ENCODE data around the gene CORO2A.

The CORO2A gene

DNA sequence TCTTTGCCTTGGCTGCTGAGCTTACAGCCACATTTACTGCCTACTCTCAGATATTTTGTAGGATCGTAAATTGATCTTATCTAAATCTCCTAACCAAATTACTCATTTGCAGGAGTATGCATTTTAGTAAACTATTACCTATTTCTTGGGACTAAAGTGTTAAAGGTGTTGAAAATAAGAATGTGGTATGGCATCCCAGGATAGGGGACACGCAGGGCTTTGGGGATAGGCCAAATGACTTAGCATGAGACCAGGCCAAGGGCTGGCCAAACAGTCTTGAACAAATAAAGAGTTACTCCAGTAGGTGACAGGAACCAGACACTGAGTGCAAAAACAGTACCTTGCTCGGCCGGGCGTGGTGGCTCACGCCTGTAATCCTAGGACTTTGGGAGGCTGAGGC is 37.9 kb upstream of the CORO2A start:
- no peaks in the 10 kb centered on the region for H3K9me3 ChIP-seq (ENCODE audit: control insufficient read depth, insufficient read depth, low read length)
- H3K4me3 ChIP-seq (ENCODE audit: low read depth, low read length): no peak overlapping the region
- H3K27me3 ChIP-seq (ENCODE audit: control insufficient read depth, insufficient read depth, low read length): no peaks in the 10 kb centered on the region
- no peak overlapping the region for H3K27ac ChIP-seq (ENCODE audit: low read depth, low read length)
- H3K36me3 ChIP-seq (ENCODE audit: control insufficient read depth, insufficient read depth, low read length): peaks cover 44% of the 10 kb centered on the region
- H3K4me1 ChIP-seq (ENCODE audit: control insufficient read depth, insufficient read depth, low read length): no peaks in the 10 kb centered on the region
- no peak overlapping the region for H3K9ac ChIP-seq (ENCODE audit: low read depth, low read length)

DNA sequence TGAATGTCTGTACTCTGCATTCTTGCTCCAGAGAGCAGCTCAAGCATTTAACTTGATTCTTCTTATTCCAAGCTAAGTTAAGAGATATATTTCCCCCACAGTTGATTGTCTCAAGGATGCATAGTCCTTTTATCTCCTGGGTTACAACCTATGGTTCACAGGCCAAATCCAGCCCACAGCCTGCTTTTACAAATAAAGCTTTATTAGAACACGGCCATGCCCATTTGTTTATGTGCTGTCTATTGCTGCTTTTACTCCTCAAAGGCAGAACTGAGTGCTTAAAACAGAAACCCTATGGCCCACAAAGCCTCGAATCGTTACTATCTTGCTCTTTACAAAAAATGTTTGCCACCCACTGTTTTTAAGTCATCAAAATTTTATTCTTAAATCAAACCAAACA is 37.2 kb upstream of the CORO2A start:
- H3K27ac ChIP-seq (ENCODE audit: low read depth, low read length): no peak overlapping the region
- H3K9me3 ChIP-seq (ENCODE audit: control insufficient read depth, insufficient read depth, low read length): no peaks in the 10 kb centered on the region
- H3K4me1 ChIP-seq (ENCODE audit: control insufficient read depth, insufficient read depth, low read length): no peaks in the 10 kb centered on the region
- no peak overlapping the region for H3K4me3 ChIP-seq (ENCODE audit: low read depth, low read length)
- peaks cover 46% of the 10 kb centered on the region for H3K36me3 ChIP-seq (ENCODE audit: control insufficient read depth, insufficient read depth, low read length)
- no peak overlapping the region for H3K9ac ChIP-seq (ENCODE audit: low read depth, low read length)
- H3K27me3 ChIP-seq (ENCODE audit: control insufficient read depth, insufficient read depth, low read length): no peaks in the 10 kb centered on the region

- Histone ChIP-seq H3K36me3 (ENCODE audit: control insufficient read depth, insufficient read depth, low read length) (peaks cover 47% of the 10 kb centered on the region), H3K27ac (ENCODE audit: low read depth, low read length) (no peak overlapping the region)
Observed at GRCh38 chr9:98229090-98229395, 36.6 kb upstream of the CORO2A start.

DNA sequence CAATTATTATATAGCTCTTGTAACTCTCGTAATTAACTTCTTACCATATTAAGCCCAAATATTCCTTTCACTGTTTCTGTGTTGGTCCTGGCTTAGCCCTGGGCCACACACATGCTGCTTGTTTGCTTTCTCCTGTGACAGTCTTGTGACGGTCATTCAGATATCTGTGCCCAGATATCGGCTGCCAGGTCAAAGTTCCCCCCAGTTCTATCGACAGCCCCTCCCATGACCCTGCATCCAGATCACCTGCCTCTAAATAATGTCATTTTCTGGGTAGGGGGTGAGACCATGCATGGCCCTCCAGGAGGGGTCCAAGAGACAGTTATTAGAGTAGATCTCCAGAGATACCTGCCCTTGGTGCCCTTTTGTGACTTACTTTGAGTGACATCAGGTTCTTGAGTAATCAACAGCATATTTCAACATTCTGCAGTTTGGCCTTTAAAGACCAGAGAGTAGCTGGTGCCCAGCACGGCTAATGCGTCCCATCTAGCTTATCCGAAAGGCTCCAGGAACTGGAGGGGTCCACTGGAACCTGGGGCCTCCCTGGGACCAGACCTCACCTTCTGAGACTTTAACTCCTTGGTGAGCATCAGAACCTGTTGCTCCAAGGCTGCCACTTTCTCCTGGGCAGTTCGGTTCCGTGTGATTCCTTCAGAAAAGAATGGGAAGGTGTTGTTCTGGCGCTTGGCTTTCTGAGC is 36.1 kb upstream of the CORO2A start:
- Histone ChIP-seq H3K4me3 (ENCODE audit: low read depth, low read length) (no peak overlapping the region), H3K36me3 (ENCODE audit: control insufficient read depth, insufficient read depth, low read length) (peaks cover 47% of the 10 kb centered on the region), H3K9me3 (ENCODE audit: control insufficient read depth, insufficient read depth, low read length) (no peaks in the 10 kb centered on the region), H3K27me3 (ENCODE audit: control insufficient read depth, insufficient read depth, low read length) (no peaks in the 10 kb centered on the region), H3K9ac (ENCODE audit: low read depth, low read length) (no peak overlapping the region), H3K27ac (ENCODE audit: low read depth, low read length) (no peak overlapping the region), H3K4me1 (ENCODE audit: control insufficient read depth, insufficient read depth, low read length) (no peaks in the 10 kb centered on the region)

More at GRCh38 chr9:98229090-98229395, 36.6 kb upstream of the CORO2A start:
- no peaks in the 10 kb centered on the region for H3K4me1 ChIP-seq (ENCODE audit: control insufficient read depth, insufficient read depth, low read length)
- no peak overlapping the region for H3K4me3 ChIP-seq (ENCODE audit: low read depth, low read length)
- no peaks in the 10 kb centered on the region for H3K27me3 ChIP-seq (ENCODE audit: control insufficient read depth, insufficient read depth, low read length)
- no peak overlapping the region for H3K9ac ChIP-seq (ENCODE audit: low read depth, low read length)
- no peaks in the 10 kb centered on the region for H3K9me3 ChIP-seq (ENCODE audit: control insufficient read depth, insufficient read depth, low read length)

DNA sequence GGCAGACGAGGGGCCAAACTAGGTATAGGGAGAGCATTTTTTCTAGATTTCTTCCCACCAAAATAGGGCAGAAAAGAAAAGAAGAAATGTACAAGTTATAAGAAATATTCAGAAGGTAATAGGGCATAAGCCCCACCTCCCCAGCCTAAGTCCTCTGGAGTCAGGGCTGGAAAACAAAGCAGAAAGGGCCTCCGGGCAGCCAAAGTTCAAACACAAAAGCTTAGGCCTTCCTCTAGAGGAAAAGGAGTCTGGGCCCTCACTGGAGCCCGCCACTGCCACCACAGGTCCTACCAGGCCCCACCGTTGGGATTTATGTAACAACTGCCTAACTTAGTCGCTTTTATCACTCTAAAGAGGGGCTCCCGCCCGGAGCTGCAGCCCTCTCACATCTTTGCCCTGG is 35.4 kb upstream of the CORO2A start:
- Histone ChIP-seq H3K4me1 (ENCODE audit: control insufficient read depth, insufficient read depth, low read length) (no peaks in the 10 kb centered on the region), H3K27ac (ENCODE audit: low read depth, low read length) (no peak overlapping the region), H3K27me3 (ENCODE audit: control insufficient read depth, insufficient read depth, low read length) (no peaks in the 10 kb centered on the region), H3K36me3 (ENCODE audit: control insufficient read depth, insufficient read depth, low read length) (peaks cover 44% of the 10 kb centered on the region), H3K4me3 (ENCODE audit: low read depth, low read length) (no peak overlapping the region), H3K9ac (ENCODE audit: low read depth, low read length) (no peak overlapping the region), H3K9me3 (ENCODE audit: control insufficient read depth, insufficient read depth, low read length) (no peaks in the 10 kb centered on the region)

DNA sequence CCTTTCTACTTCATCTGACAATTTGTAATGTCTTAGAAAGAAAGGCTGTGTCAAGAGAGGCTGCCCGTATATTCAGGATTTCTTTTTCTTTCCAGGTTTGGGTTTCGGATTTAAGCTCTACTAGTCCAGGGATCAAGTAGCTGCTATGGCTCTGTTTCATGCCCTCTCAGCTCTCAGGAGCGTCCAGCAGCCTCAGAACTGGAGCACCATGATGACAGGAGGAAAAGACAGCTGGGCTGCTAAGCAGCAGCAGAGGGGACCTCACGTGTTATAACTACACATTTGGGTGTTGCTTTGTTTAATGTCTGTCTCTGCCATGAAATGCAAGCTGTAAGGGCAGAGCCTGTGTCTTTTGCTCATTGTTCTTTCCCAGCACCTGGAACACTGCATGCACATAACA is 34.5 kb upstream of the CORO2A start:
- Histone ChIP-seq H3K9ac (ENCODE audit: low read depth, low read length) (no peak overlapping the region), H3K36me3 (ENCODE audit: control insufficient read depth, insufficient read depth, low read length) (peaks cover 40% of the 10 kb centered on the region), H3K4me1 (ENCODE audit: control insufficient read depth, insufficient read depth, low read length) (no peaks in the 10 kb centered on the region), H3K4me3 (ENCODE audit: low read depth, low read length) (no peak overlapping the region), H3K9me3 (ENCODE audit: control insufficient read depth, insufficient read depth, low read length) (no peaks in the 10 kb centered on the region), H3K27me3 (ENCODE audit: control insufficient read depth, insufficient read depth, low read length) (no peaks in the 10 kb centered on the region), H3K27ac (ENCODE audit: low read depth, low read length) (no peak overlapping the region)

- H3K9me3 ChIP-seq (ENCODE audit: control insufficient read depth, insufficient read depth, low read length): no peaks in the 10 kb centered on the region
- H3K4me1 ChIP-seq (ENCODE audit: control insufficient read depth, insufficient read depth, low read length): no peaks in the 10 kb centered on the region
- H3K36me3 ChIP-seq (ENCODE audit: control insufficient read depth, insufficient read depth, low read length): peaks cover 37% of the 10 kb centered on the region
- no peak overlapping the region for H3K4me3 ChIP-seq (ENCODE audit: low read depth, low read length)
- H3K9ac ChIP-seq (ENCODE audit: low read depth, low read length): no peak overlapping the region
- H3K27ac ChIP-seq (ENCODE audit: low read depth, low read length): no peak overlapping the region
- no peaks in the 10 kb centered on the region for H3K27me3 ChIP-seq (ENCODE audit: control insufficient read depth, insufficient read depth, low read length)
Observed at GRCh38 chr9:98226516-98226915, 34.1 kb upstream of the CORO2A start.

GRCh38 chr9:98225015-98225442 is 32.6 kb upstream of the CORO2A start:
- no peak overlapping the region for H3K27ac ChIP-seq (ENCODE audit: low read depth, low read length)
- H3K4me1 ChIP-seq (ENCODE audit: control insufficient read depth, insufficient read depth, low read length): peaks cover 12% of the 10 kb centered on the region; the same call in 1 of the 2 replicates
- no peak overlapping the region for H3K4me3 ChIP-seq (ENCODE audit: low read depth, low read length)
- H3K9ac ChIP-seq (ENCODE audit: low read depth, low read length): no peak overlapping the region
- peaks cover 29% of the 10 kb centered on the region for H3K36me3 ChIP-seq (ENCODE audit: control insufficient read depth, insufficient read depth, low read length)
- no peaks in the 10 kb centered on the region for H3K27me3 ChIP-seq (ENCODE audit: control insufficient read depth, insufficient read depth, low read length)
- no peaks in the 10 kb centered on the region for H3K9me3 ChIP-seq (ENCODE audit: control insufficient read depth, insufficient read depth, low read length)

- Histone ChIP-seq H3K27me3 (ENCODE audit: control insufficient read depth, insufficient read depth, low read length) (no peaks in the 10 kb centered on the region), H3K4me1 (ENCODE audit: control insufficient read depth, insufficient read depth, low read length) (peaks cover 26% of the 10 kb centered on the region), H3K9ac (ENCODE audit: low read depth, low read length) (no peak overlapping the region), H3K27ac (ENCODE audit: low read depth, low read length) (peak overlapping the region; percentile 20), H3K9me3 (ENCODE audit: control insufficient read depth, insufficient read depth, low read length) (no peaks in the 10 kb centered on the region), H3K36me3 (ENCODE audit: control insufficient read depth, insufficient read depth, low read length) (peaks cover 14% of the 10 kb centered on the region), H3K4me3 (ENCODE audit: low read depth, low read length) (no peak overlapping the region)
Observed at GRCh38 chr9:98222885-98223691, 30.7 kb upstream of the CORO2A start.

DNA sequence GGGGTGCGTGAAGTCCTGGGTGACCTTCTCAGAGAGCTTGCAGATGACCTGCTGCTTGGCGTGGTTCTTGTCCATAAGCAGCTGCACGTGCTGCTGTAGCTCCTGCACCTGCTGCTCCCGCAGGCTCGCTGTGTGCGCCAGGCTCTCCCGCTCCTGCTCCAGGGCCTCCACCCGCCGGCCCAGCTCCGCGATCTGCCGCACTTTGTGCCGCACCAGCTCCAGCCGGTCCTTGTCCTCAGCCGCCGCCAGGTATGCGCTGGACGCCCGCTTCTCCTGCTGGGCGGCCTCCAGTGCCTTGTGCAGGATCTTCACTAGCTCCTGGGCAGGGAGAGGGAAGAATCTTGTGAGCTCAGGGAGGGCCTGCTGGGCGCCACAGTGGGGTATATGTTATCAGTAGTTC is 28.5 kb upstream of the CORO2A start:
- H3K36me3 ChIP-seq (ENCODE audit: control insufficient read depth, insufficient read depth, low read length): peaks cover 5% of the 10 kb centered on the region; the same call in 1 of the 2 replicates
- no peak overlapping the region for H3K4me3 ChIP-seq (ENCODE audit: low read depth, low read length)
- no peaks in the 10 kb centered on the region for H3K9me3 ChIP-seq (ENCODE audit: control insufficient read depth, insufficient read depth, low read length)
- no peak overlapping the region for H3K9ac ChIP-seq (ENCODE audit: low read depth, low read length)
- no peak overlapping the region for H3K27ac ChIP-seq (ENCODE audit: low read depth, low read length)
- H3K27me3 ChIP-seq (ENCODE audit: control insufficient read depth, insufficient read depth, low read length): no peaks in the 10 kb centered on the region
- H3K4me1 ChIP-seq (ENCODE audit: control insufficient read depth, insufficient read depth, low read length): peaks cover 28% of the 10 kb centered on the region

DNA sequence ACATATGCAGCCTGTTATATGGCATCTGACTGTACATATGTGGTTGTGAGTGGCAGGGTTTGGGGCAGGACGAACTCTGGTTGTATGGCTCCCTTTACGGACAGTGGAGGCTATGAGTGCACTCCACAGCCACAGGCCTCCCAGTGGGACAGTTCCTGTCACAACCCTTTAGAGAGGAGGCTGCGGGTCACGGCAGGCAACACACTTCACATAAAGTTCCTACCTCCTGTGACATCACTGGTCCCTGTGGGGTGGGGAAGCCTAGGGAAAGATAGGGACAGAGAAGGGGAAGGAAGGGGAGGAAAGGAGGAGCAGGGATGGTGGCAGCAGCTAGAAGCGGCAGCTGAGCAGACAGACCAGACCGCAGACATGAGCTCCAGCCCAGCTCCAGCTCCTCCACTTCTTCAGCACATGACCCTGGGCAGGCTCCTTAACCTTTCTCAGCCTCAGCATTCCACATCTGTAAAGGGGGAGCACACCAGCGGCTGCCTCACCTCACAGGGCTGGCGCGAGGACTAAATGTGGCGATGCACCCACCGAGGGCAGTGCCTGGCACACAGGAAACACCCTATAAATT is 27.4 kb upstream of the CORO2A start:
- Histone ChIP-seq H3K4me3 (ENCODE audit: low read depth, low read length) (no peak overlapping the region), H3K27me3 (ENCODE audit: control insufficient read depth, insufficient read depth, low read length) (no peaks in the 10 kb centered on the region), H3K36me3 (ENCODE audit: control insufficient read depth, insufficient read depth, low read length) (peaks cover 3% of the 10 kb centered on the region; the same call in 1 of the 2 replicates), H3K27ac (ENCODE audit: low read depth, low read length) (peak overlapping the region; percentile 90), H3K4me1 (ENCODE audit: control insufficient read depth, insufficient read depth, low read length) (peaks cover 32% of the 10 kb centered on the region), H3K9me3 (ENCODE audit: control insufficient read depth, insufficient read depth, low read length) (no peaks in the 10 kb centered on the region), H3K9ac (ENCODE audit: low read depth, low read length) (peak overlapping the region; percentile 23; the same call in 1 of the 2 replicates)
